ENCODE results near the gene GNAS. TPM values are rescaled to one million over a fixed set of nuclear protein-coding genes. Genes with fewer than 3 reads are reported as not detected.

The GNAS gene
- total RNA-seq, 1 donor from 2014 or later: 1,103 TPM

GRCh38 chr20:58851969-58852458, 502 bp upstream of the GNAS start:
- DNase-seq (ENCODE audit: extremely low read depth, low read depth, low spot score): no peak

- DNase-seq (ENCODE audit: extremely low read depth, low read depth, low spot score): no peak
Observed at GRCh38 chr20:58853466-58853865, 950 bp downstream of the GNAS start.

- DNase-seq (ENCODE audit: extremely low read depth, low read depth, low spot score): no peak
Observed at GRCh38 chr20:58853976-58854637, 1.6 kb downstream of the GNAS start.

GRCh38 chr20:58854638-58855471, 2.3 kb downstream of the GNAS start:
- DNase-seq (ENCODE audit: extremely low read depth, low read depth, low spot score): no peak

- DNase-seq (ENCODE audit: extremely low read depth, low read depth, low spot score): no peak
Observed at GRCh38 chr20:58855506-58856389, 3.2 kb downstream of the GNAS start.

- DNase-seq (ENCODE audit: extremely low read depth, low read depth, low spot score): no peak
Observed at GRCh38 chr20:58863044-58863790, 10.7 kb downstream of the GNAS start.

- DNase-seq (ENCODE audit: extremely low read depth, low read depth, low spot score): no peak
Observed at GRCh38 chr20:58864346-58864745, 11.8 kb downstream of the GNAS start.

GRCh38 chr20:58865843-58866242, 13.3 kb downstream of the GNAS start:
- no peak for DNase-seq (ENCODE audit: extremely low read depth, low read depth, low spot score)

- DNase-seq (ENCODE audit: extremely low read depth, low read depth, low spot score): no peak
Observed at GRCh38 chr20:58867211-58867610, 14.7 kb downstream of the GNAS start.

- no peak for DNase-seq (ENCODE audit: extremely low read depth, low read depth, low spot score)
Observed at GRCh38 chr20:58868795-58869194, 16.3 kb downstream of the GNAS start.

GRCh38 chr20:58869662-58870227, 17.2 kb downstream of the GNAS start:
- DNase-seq (ENCODE audit: extremely low read depth, low read depth, low spot score): no peak

- no peak for DNase-seq (ENCODE audit: extremely low read depth, low read depth, low spot score)
Observed at GRCh38 chr20:58870293-58871014, 17.9 kb downstream of the GNAS start.

GRCh38 chr20:58871533-58872102, 19.1 kb downstream of the GNAS start:
- DNase-seq (ENCODE audit: extremely low read depth, low read depth, low spot score): no peak

- no peak for DNase-seq (ENCODE audit: extremely low read depth, low read depth, low spot score)
Observed at GRCh38 chr20:58874469-58874868, 22.0 kb downstream of the GNAS start.

GRCh38 chr20:58875111-58875510, 22.6 kb downstream of the GNAS start:
- DNase-seq (ENCODE audit: extremely low read depth, low read depth, low spot score): no peak

GRCh38 chr20:58875541-58876134, 23.1 kb downstream of the GNAS start:
- DNase-seq (ENCODE audit: extremely low read depth, low read depth, low spot score): no peak

- no peak for DNase-seq (ENCODE audit: extremely low read depth, low read depth, low spot score)
Observed at GRCh38 chr20:58876437-58876836, 23.9 kb downstream of the GNAS start.

Measured in glomerular endothelial cell (primary cell).